SJSA1 (cell line): ENCODE measurements around the gene CDKAL1. TPM values are rescaled to one million over a fixed set of nuclear protein-coding genes. Genes with fewer than 3 reads are reported as not detected.
"Not testable (repeated sequence)": the region's sequence is repeated elsewhere in the genome, so short reads cannot be mapped to it uniquely, and the experiment has no call there.

ENCODE experiments used
- DNase-seq, 2 experiments: peaks; one replicate each; pipeline ENCODE4 v3.0.0-alpha.2; 2015 to 2020; ENCODE audit warnings: low spot score in 2 of 2, low read depth in 1 of 2
- H3K27ac ChIP-seq: fragments of 250-450 bp; sonication (Bioruptor Pico); 2 replicates; pipeline ENCODE4 v1.5.1; 2020; ENCODE audit warnings: mild to moderate bottlenecking, moderate library complexity
- H3K27me3 ChIP-seq: fragments of 250-450 bp; sonication (Bioruptor Pico); replicated peaks from 2 replicates; pipeline ENCODE4 v1.5.1; 2020; ENCODE audit warnings: mild to moderate bottlenecking, moderate library complexity
- H3K36me3 ChIP-seq: fragments of 250-450 bp; sonication (Bioruptor Pico); 2 replicates; pipeline ENCODE4 v1.5.1; 2020; ENCODE audit warnings: mild to moderate bottlenecking
- H3K4me1 ChIP-seq: fragments of 250-450 bp; sonication (Bioruptor Pico); replicated peaks from 2 replicates; pipeline ENCODE4 v1.6.1; 2021; ENCODE audit warnings: mild to moderate bottlenecking
- H3K4me3 ChIP-seq: fragments of 250-450 bp; sonication (Bioruptor Pico); 2 replicates; pipeline ENCODE4 v1.5.1; 2020; ENCODE audit warnings: mild to moderate bottlenecking
- H3K9me3 ChIP-seq: fragments of 250-450 bp; sonication (Bioruptor Pico); replicated peaks from 2 replicates; pipeline ENCODE4 v1.5.1; 2020; ENCODE audit warnings: mild to moderate bottlenecking
- total RNA-seq: library from RNA; depleted of rRNA; stranded (reverse); fragments of >200 nt; shearing (Covaris generic); gene quantifications from 2 replicates; pipeline ENCODE4 v1.2.3, GENCODE V29; 2014

CDKAL1 gene
- total RNA-seq, 1 experiment from 2014 or later: 25.7 TPM

- H3K4me1 ChIP-seq: no peaks in the 10 kb centered on the region
- no peaks in the 10 kb centered on the region for H3K27me3 ChIP-seq
- H3K9me3 ChIP-seq: no peaks in the 10 kb centered on the region
- DNase-seq: no peak
- H3K4me3 ChIP-seq: no peak overlapping the region
- H3K36me3 ChIP-seq: no peaks in the 10 kb centered on the region
- no peak overlapping the region for H3K27ac ChIP-seq
Observed at GRCh38 chr6:21228411-21228810, 694.2 kb downstream of the CDKAL1 start.

GRCh38 chr6:21228876-21229460, 694.7 kb downstream of the CDKAL1 start:
- no peak overlapping the region for H3K4me3 ChIP-seq
- DNase-seq: no peak
- no peaks in the 10 kb centered on the region for H3K27me3 ChIP-seq
- no peak overlapping the region for H3K27ac ChIP-seq
- H3K9me3 ChIP-seq: no peaks in the 10 kb centered on the region
- no peaks in the 10 kb centered on the region for H3K36me3 ChIP-seq
- no peaks in the 10 kb centered on the region for H3K4me1 ChIP-seq

GRCh38 chr6:21230536-21230935, 696.3 kb downstream of the CDKAL1 start:
- no peaks in the 10 kb centered on the region for H3K4me1 ChIP-seq
- no peak for DNase-seq
- H3K27ac ChIP-seq: no peak overlapping the region
- H3K4me3 ChIP-seq: no peak overlapping the region
- no peaks in the 10 kb centered on the region for H3K36me3 ChIP-seq
- no peaks in the 10 kb centered on the region for H3K9me3 ChIP-seq
- H3K27me3 ChIP-seq: no peaks in the 10 kb centered on the region

- H3K27me3 ChIP-seq: no peaks in the 10 kb centered on the region
- H3K4me1 ChIP-seq: no peaks in the 10 kb centered on the region
- no peaks in the 10 kb centered on the region for H3K36me3 ChIP-seq
- H3K27ac ChIP-seq: no peak overlapping the region
- H3K4me3 ChIP-seq: no peak overlapping the region
- H3K9me3 ChIP-seq: 0 out of 2 replicates have a peak, but pooled peaks cover 3% of the 10 kb centered on the region
- DNase-seq: no peak
Observed at GRCh38 chr6:21235162-21235561, 700.9 kb downstream of the CDKAL1 start.

GRCh38 chr6:21238208-21238607, 704.0 kb downstream of the CDKAL1 start:
- Histone ChIP-seq H3K9me3 (0 out of 2 replicates have a peak, but pooled peaks cover 3% of the 10 kb centered on the region), H3K4me3 (no peak overlapping the region), H3K27ac (no peak overlapping the region), H3K36me3 (no peaks in the 10 kb centered on the region), H3K27me3 (no peaks in the 10 kb centered on the region), H3K4me1 (no peaks in the 10 kb centered on the region)
- DNase-seq: no peak

GRCh38 chr6:21240709-21241108, 706.5 kb downstream of the CDKAL1 start:
- DNase-seq: no peak
- Histone ChIP-seq H3K36me3 (no peaks in the 10 kb centered on the region), H3K27ac (no peak overlapping the region), H3K9me3 (0 out of 2 replicates have a peak, but pooled peaks cover 3% of the 10 kb centered on the region), H3K4me3 (no peak overlapping the region), H3K27me3 (no peaks in the 10 kb centered on the region), H3K4me1 (no peaks in the 10 kb centered on the region)

GRCh38 chr6:21241231-21242130, 707.2 kb downstream of the CDKAL1 start:
- no peak overlapping the region for H3K27ac ChIP-seq

GRCh38 chr6:21244897-21245470, 710.7 kb downstream of the CDKAL1 start:
- no peak overlapping the region for H3K27ac ChIP-seq
- no peaks in the 10 kb centered on the region for H3K4me1 ChIP-seq
- H3K4me3 ChIP-seq: no peak overlapping the region
- DNase-seq: no peak
- no peaks in the 10 kb centered on the region for H3K9me3 ChIP-seq
- no peaks in the 10 kb centered on the region for H3K36me3 ChIP-seq
- H3K27me3 ChIP-seq: no peaks in the 10 kb centered on the region

More at GRCh38 chr6:21241231-21242130, 707.2 kb downstream of the CDKAL1 start:
- no peaks in the 10 kb centered on the region for H3K27me3 ChIP-seq
- no peak overlapping the region for H3K4me3 ChIP-seq
- H3K36me3 ChIP-seq: no peaks in the 10 kb centered on the region
- 0 out of 2 replicates have a peak, but pooled peaks cover 3% of the 10 kb centered on the region for H3K9me3 ChIP-seq
- DNase-seq: no peak
- no peaks in the 10 kb centered on the region for H3K4me1 ChIP-seq

GRCh38 chr6:21245488-21245887, 711.2 kb downstream of the CDKAL1 start:
- Histone ChIP-seq H3K27me3 (no peaks in the 10 kb centered on the region), H3K27ac (no peak overlapping the region), H3K36me3 (no peaks in the 10 kb centered on the region), H3K4me1 (no peaks in the 10 kb centered on the region), H3K4me3 (no peak overlapping the region), H3K9me3 (no peaks in the 10 kb centered on the region)
- no peak for DNase-seq

- no peaks in the 10 kb centered on the region for H3K36me3 ChIP-seq
- no peaks in the 10 kb centered on the region for H3K9me3 ChIP-seq
- no peaks in the 10 kb centered on the region for H3K27me3 ChIP-seq
- DNase-seq: no peak
- H3K4me3 ChIP-seq: no peak overlapping the region
- H3K4me1 ChIP-seq: no peaks in the 10 kb centered on the region
- no peak overlapping the region for H3K27ac ChIP-seq
Observed at GRCh38 chr6:21246075-21246474, 711.8 kb downstream of the CDKAL1 start.

- H3K9me3 ChIP-seq, H3K27ac ChIP-seq, H3K36me3 ChIP-seq, H3K4me3 ChIP-seq, H3K27me3 ChIP-seq, H3K4me1 ChIP-seq, DNase-seq: not testable (repeated sequence)
Observed at GRCh38 chr6:21254460-21254859, 720.2 kb downstream of the CDKAL1 start.

- Histone ChIP-seq H3K9me3 (no peaks in the 10 kb centered on the region), H3K4me3 (no peak overlapping the region), H3K27me3 (no peaks in the 10 kb centered on the region), H3K27ac (no peak overlapping the region), H3K4me1 (no peaks in the 10 kb centered on the region), H3K36me3 (no peaks in the 10 kb centered on the region)
- no peak for DNase-seq
Observed at GRCh38 chr6:21256197-21256596, 721.9 kb downstream of the CDKAL1 start.

GRCh38 chr6:21257125-21257524, 722.9 kb downstream of the CDKAL1 start:
- Histone ChIP-seq H3K27me3 (no peaks in the 10 kb centered on the region), H3K27ac (no peak overlapping the region), H3K4me1 (no peaks in the 10 kb centered on the region), H3K36me3 (no peaks in the 10 kb centered on the region), H3K9me3 (no peaks in the 10 kb centered on the region), H3K4me3 (no peak overlapping the region)
- DNase-seq: no peak

GRCh38 chr6:21258665-21259064, 724.4 kb downstream of the CDKAL1 start:
- no peaks in the 10 kb centered on the region for H3K36me3 ChIP-seq
- H3K9me3 ChIP-seq: no peaks in the 10 kb centered on the region
- H3K27me3 ChIP-seq: no peaks in the 10 kb centered on the region
- no peaks in the 10 kb centered on the region for H3K4me1 ChIP-seq
- no peak for DNase-seq
- no peak overlapping the region for H3K4me3 ChIP-seq
- no peak overlapping the region for H3K27ac ChIP-seq
